GM12873 (cell line): ENCODE measurements around the gene CEP128.

Experiments
- TF ChIP-seq, protein P1 (sequence below): IDR thresholded peaks from 2 replicates; pipeline ENCODE4 v1.5.1; 2012; ENCODE audit warnings: low read depth, mild to moderate bottlenecking, moderate library complexity, low read length, control low read depth; ENCODE audit not compliant: insufficient read depth; ENCODE audit errors: missing control alignments

The CEP128 gene

DNA sequence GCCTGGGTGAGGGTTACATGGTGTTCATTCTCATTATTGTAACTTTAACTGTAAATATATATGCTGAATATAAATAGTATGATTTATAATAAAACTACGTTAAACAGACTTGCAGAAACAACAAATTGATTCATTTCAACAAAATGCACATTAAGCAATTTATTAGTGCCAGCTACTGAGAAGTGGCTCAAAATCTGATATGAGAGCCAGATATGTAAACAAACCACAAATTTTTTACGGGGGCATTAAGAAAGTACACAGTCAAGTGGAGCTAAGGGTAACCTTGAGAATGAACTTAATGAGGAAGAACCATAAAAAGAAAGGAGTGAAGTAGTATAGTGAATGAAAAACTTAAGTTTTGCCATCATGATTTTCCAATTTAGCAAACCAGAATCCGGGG, 40.3 kb downstream of the CEP128 start:
- TF ChIP-seq, protein P1, sequence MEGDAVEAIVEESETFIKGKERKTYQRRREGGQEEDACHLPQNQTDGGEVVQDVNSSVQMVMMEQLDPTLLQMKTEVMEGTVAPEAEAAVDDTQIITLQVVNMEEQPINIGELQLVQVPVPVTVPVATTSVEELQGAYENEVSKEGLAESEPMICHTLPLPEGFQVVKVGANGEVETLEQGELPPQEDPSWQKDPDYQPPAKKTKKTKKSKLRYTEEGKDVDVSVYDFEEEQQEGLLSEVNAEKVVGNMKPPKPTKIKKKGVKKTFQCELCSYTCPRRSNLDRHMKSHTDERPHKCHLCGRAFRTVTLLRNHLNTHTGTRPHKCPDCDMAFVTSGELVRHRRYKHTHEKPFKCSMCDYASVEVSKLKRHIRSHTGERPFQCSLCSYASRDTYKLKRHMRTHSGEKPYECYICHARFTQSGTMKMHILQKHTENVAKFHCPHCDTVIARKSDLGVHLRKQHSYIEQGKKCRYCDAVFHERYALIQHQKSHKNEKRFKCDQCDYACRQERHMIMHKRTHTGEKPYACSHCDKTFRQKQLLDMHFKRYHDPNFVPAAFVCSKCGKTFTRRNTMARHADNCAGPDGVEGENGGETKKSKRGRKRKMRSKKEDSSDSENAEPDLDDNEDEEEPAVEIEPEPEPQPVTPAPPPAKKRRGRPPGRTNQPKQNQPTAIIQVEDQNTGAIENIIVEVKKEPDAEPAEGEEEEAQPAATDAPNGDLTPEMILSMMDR = no peak

DNA sequence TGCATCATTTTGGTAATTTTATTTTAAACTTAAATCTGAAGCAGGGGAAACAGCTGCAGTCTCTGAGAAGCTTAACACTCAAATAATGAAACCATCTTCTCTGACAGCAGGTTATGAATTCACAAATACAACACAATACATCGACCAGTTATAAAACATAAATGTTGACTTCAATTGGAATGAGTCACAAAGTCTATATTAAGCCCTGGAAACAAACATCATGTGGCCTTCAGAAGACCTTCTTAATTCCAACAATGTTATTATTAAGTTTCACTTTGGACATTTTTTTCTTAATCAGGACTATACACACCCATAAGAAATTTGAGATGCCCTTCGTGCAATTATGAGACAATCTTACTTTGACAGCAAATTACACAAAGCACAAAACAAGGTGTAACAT, 68.9 kb downstream of the CEP128 start:
- TF ChIP-seq, protein P1 = no peak

DNA sequence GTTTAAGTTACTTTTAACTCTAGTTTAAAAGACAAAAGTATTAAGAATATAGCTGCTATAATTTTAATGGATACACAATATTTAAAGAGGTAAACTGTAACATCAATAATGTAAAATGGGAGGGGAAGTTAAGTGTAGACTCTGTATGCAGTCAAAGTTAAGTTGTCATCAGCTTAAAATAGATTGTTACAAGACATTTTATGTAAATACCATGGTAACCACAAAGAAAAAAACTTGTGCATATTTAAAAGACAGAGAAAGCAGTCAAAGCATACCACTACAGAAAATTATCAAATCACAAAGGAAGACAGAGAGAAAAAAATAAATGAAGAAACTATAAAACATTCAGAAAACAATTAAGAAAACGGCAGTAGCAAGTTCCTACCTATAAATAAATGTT, 73.3 kb downstream of the CEP128 start:
- TF ChIP-seq, protein P1 = no peak

DNA sequence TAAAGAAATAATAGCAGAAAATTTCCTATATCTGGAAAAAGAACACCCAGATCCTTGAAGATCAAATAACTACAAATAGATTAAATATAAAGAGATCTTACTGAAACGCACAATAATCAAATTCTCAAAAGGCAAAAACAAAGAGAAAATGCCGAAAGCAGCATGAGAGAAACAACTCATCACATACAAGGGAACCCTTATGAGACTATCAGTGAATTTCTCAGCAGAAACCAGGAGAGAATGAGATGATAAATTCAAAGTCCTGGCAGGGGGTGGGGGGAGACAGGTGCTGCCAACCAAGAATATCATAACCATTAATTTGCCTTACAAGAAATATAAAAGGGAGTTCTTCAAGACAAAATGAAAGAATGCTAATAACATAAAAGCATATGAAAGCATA, 73.7 kb downstream of the CEP128 start:
- TF ChIP-seq, protein P1 = no peak

DNA sequence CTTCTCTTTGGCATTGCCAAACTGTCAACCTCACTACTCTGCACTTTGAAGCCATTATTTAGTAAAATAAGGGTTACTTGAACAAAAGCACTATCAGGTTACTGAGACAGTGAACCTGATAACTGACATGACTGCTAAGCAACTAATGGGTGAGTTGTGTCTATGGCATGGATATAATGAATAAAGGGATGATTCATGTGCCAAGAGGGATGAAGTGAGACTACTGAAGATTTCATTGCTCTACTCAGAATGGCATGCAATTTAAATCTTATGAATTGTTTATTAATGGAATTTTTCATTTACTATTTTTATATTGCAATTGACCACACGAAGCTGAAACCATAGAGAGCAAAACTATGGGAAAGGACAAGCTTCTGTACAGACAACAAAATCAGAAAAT, 74.4 kb downstream of the CEP128 start:
- TF ChIP-seq, protein P1 = no peak

GRCh38 chr14:80865565-80865964, 76.0 kb downstream of the CEP128 start:
- TF ChIP-seq, protein P1 = no peak

DNA sequence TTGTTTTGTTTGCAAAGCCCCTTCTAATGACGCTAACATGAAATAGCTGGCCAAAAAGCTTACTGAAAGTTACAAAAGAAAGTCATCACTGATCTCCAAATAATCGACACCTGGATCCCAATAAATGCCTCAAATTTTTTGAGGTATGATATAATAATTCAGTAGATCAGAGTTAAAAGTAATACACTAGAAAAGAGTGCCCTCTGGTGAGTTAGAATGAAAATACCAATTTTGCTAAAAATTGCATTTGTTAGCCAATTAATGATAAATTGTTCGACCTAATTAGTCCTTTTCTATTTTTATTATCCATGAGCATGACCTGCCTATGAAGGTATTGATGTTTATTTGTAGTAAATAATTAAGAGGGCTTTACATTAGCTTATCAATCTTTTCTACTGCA, 78.6 kb downstream of the CEP128 start:
- TF ChIP-seq, protein P1 = no peak

GRCh38 chr14:80862541-80862940, 79.0 kb downstream of the CEP128 start:
- TF ChIP-seq, protein P1 = no peak
